DMS153 (cell line): ENCODE measurements around the gene TMC5.

Experiments
- DNase-seq: peaks from one replicate; lab custom pipeline; 2025; lab: John Stamatoyannopoulos, UW

Gene TMC5

GRCh38 chr16:19506965-19507364, 89.3 kb downstream of the TMC5 start:
- DNase-seq, result no peak

GRCh38 chr16:19507867-19508266, 90.2 kb downstream of the TMC5 start:
- DNase-seq, result no peak

- no peak for DNase-seq
Observed at GRCh38 chr16:19512297-19512696, 94.6 kb downstream of the TMC5 start.

- DNase-seq, result no peak
Observed at GRCh38 chr16:19513377-19514053, 95.8 kb downstream of the TMC5 start.

GRCh38 chr16:19515757-19516156, 98.1 kb downstream of the TMC5 start:
- DNase-seq, result no peak

- DNase-seq, result no peak
Observed at GRCh38 chr16:19517424-19518089, 99.9 kb downstream of the TMC5 start.

GRCh38 chr16:19518388-19518787, 100.7 kb downstream of the TMC5 start:
- no peak for DNase-seq

GRCh38 chr16:19520861-19521331, 103.2 kb downstream of the TMC5 start:
- DNase-seq, result no peak

GRCh38 chr16:19521471-19522396, 104.1 kb downstream of the TMC5 start, which contains the start of gene GDE1:
TSS of gene GDE1 (minus strand) at chr16:19522098. CDS start at chr16:19521964, 134 bp downstream.
- DNase-seq, result peak; percentile 91

GRCh38 chr16:19522397-19522732, 104.7 kb downstream of the TMC5 start:
- DNase-seq, result no peak

GRCh38 chr16:19522760-19523159, 105.1 kb downstream of the TMC5 start:
- no peak for DNase-seq

- DNase-seq, result no peak
Observed at GRCh38 chr16:19523184-19523558, 105.5 kb downstream of the TMC5 start.

GRCh38 chr16:19523559-19524355, 106.1 kb downstream of the TMC5 start, which contains the start of gene CCP110:
TSS of gene CCP110 (plus strand) at chr16:19523942. CDS start at chr16:19527882, 3,940 bp downstream.
- DNase-seq, result peak; percentile 91

- no peak for DNase-seq
Observed at GRCh38 chr16:19524356-19524615, 106.6 kb downstream of the TMC5 start.

GRCh38 chr16:19524616-19525384, 107.1 kb downstream of the TMC5 start:
- no peak for DNase-seq

- no peak for DNase-seq
Observed at GRCh38 chr16:19525385-19525723, 107.7 kb downstream of the TMC5 start.

GRCh38 chr16:19527161-19527560, 109.5 kb downstream of the TMC5 start:
- DNase-seq, result no peak

- DNase-seq, result no peak
Observed at GRCh38 chr16:19528666-19529065, 111.0 kb downstream of the TMC5 start.

- DNase-seq, result no peak
Observed at GRCh38 chr16:19532601-19533000, 114.9 kb downstream of the TMC5 start.

- no peak for DNase-seq
Observed at GRCh38 chr16:19540241-19540970, 122.7 kb downstream of the TMC5 start.
